SU-DHL-6 (cell line): Measurements from ENCODE around the gene TRAF6.

Experiments
- EZH2phosphoT487 ChIP-seq: fragments of 200-600 bp; sonication (generic), shearing (Covaris generic); conservative IDR thresholded peaks from 2 replicates; pipeline ENCODE4 v1.6.1; 2018; ENCODE audit warnings: mild to moderate bottlenecking, antibody characterized with exemption, low read length, moderate library complexity, mixed read lengths
- TF ChIP-seq, protein P1 (sequence below): fragments of 200-600 bp; sonication (generic); IDR thresholded peaks from one replicate; pipeline ENCODE4 v1.5.1; 2017; ENCODE audit warnings: antibody characterized with exemption, mild to moderate bottlenecking, low read length, moderate library complexity; ENCODE audit not compliant: insufficient read depth, poor library complexity, severe bottlenecking

DNA sequence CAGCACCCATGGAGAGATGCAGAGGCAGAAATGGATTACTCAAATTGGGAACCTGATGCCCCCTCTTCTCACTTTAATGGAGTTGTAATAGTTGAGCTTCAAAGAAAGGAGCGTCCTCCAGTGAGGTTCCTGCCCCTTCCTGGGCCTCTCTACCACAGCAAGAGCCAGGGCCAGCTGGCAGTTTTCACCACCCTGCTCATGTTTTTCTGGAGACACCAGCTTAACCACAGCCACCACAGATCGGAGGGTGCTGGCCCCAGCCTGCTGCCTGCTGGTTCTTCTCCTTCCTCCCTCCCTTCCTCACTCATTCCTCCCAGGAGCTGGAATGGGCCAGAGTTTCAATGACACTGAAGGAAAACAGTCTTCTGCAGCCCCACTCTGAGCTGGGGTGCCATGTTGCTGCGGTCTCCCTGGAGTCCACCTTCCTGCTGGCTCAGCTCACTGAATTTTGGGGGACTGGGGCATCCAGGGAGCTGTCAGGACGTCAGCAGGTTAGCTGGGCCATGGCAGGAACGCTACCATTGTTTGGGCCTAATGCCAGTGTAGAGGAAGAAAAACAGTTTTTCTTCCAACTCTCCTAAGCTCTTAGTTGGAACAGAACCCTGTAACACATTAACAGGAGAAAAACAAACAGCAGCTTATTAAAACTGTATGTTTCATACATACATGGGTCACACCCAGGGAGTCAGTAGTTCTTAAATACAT, 57.7 kb downstream of the TRAF6 start:
- TF ChIP-seq, protein P1, sequence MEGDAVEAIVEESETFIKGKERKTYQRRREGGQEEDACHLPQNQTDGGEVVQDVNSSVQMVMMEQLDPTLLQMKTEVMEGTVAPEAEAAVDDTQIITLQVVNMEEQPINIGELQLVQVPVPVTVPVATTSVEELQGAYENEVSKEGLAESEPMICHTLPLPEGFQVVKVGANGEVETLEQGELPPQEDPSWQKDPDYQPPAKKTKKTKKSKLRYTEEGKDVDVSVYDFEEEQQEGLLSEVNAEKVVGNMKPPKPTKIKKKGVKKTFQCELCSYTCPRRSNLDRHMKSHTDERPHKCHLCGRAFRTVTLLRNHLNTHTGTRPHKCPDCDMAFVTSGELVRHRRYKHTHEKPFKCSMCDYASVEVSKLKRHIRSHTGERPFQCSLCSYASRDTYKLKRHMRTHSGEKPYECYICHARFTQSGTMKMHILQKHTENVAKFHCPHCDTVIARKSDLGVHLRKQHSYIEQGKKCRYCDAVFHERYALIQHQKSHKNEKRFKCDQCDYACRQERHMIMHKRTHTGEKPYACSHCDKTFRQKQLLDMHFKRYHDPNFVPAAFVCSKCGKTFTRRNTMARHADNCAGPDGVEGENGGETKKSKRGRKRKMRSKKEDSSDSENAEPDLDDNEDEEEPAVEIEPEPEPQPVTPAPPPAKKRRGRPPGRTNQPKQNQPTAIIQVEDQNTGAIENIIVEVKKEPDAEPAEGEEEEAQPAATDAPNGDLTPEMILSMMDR = no peak
- no peak for TF ChIP-seq EZH2phosphoT487
